SW480 (cell line): Measurements from ENCODE around the gene CTRB1.
"Not testable (repeated sequence)": the region's sequence is repeated elsewhere in the genome, so short reads cannot be mapped to it uniquely, and the experiment has no call there.

Experiments
- DNase-seq: peaks from one replicate; pipeline ENCODE4 v3.0.0-alpha.2; 2016; ENCODE audit warnings: low spot score

CTRB1 gene

GRCh38 chr16:75256696-75257343 lies 38.0 kb downstream of the CTRB1 start:
- no peak for DNase-seq

GRCh38 chr16:75257886-75258806 lies 39.4 kb downstream of the CTRB1 start:
- no peak for DNase-seq

- DNase-seq = no peak
Measured at GRCh38 chr16:75258807-75259141, 40.0 kb downstream of the CTRB1 start.

GRCh38 chr16:75260851-75261589 lies 42.2 kb downstream of the CTRB1 start:
- no peak for DNase-seq

GRCh38 chr16:75261590-75262078 lies 42.8 kb downstream of the CTRB1 start:
- DNase-seq = no peak

- DNase-seq = no peak
Measured at GRCh38 chr16:75262104-75262799, 43.5 kb downstream of the CTRB1 start.

GRCh38 chr16:75262800-75263127 lies 44.0 kb downstream of the CTRB1 start:
- DNase-seq = no peak

- no peak for DNase-seq
Measured at GRCh38 chr16:75263291-75263962, 44.6 kb downstream of the CTRB1 start.

- DNase-seq = peak; percentile 36
Measured at GRCh38 chr16:75263963-75264445, 45.2 kb downstream of the CTRB1 start.

- no peak for DNase-seq
Measured at GRCh38 chr16:75264457-75264998, 45.7 kb downstream of the CTRB1 start.

GRCh38 chr16:75264999-75265910 lies 46.5 kb downstream of the CTRB1 start:
- DNase-seq = no peak

GRCh38 chr16:75265911-75266701 lies 47.3 kb downstream of the CTRB1 start:
- DNase-seq = peak; percentile 70

- DNase-seq = no peak
Measured at GRCh38 chr16:75266738-75267630, 48.2 kb downstream of the CTRB1 start.

- peak; percentile 87 for DNase-seq
Measured at GRCh38 chr16:75267631-75268264, 49.0 kb downstream of the CTRB1 start.

- DNase-seq = not testable (repeated sequence)
Measured at GRCh38 chr16:75269358-75269757, 50.6 kb downstream of the CTRB1 start.

- DNase-seq = no peak
Measured at GRCh38 chr16:75271441-75272096, 52.8 kb downstream of the CTRB1 start.

- DNase-seq = no peak
Measured at GRCh38 chr16:75272097-75272551, 53.3 kb downstream of the CTRB1 start.
